BLaER1 (cell line): Measurements from ENCODE around the gene SNRPD2.
A peak's percentile ranks its signal among the peaks of the same experiment; 100 is the strongest.

ENCODE experiments used
- H3K27ac ChIP-seq: shearing (Covaris generic); formaldehyde crosslinking; 2 replicates; pipeline ENCODE4 v1.8.1; 2022
- H3K27me3 ChIP-seq: shearing (Covaris generic); formaldehyde crosslinking; 2 replicates; pipeline ENCODE4 v1.8.1; 2022
- H3K36me3 ChIP-seq: shearing (Covaris generic); formaldehyde crosslinking; 2 replicates; pipeline ENCODE4 v1.8.1; 2022
- H3K4me1 ChIP-seq: shearing (Covaris generic); formaldehyde crosslinking; 2 replicates; pipeline ENCODE4 v1.8.1; 2022
- H3K4me2 ChIP-seq: shearing (Covaris generic); formaldehyde crosslinking; 2 replicates; pipeline ENCODE4 v1.8.1; 2022
- H3K4me3 ChIP-seq: shearing (Covaris generic); formaldehyde crosslinking; 2 replicates; pipeline ENCODE4 v1.8.1; 2022
- H3K9ac ChIP-seq: shearing (Covaris generic); formaldehyde crosslinking; 2 replicates; pipeline ENCODE4 v1.8.1; 2022
- H3K9me3 ChIP-seq: shearing (Covaris generic); formaldehyde crosslinking; 2 replicates; pipeline ENCODE4 v1.8.1; 2022
- H4K20me1 ChIP-seq: shearing (Covaris generic); formaldehyde crosslinking; 2 replicates; pipeline ENCODE4 v1.8.1; 2022
- Cebpa-rat ChIP-seq: shearing (Covaris generic); IDR thresholded peaks from 2 replicates; pipeline ENCODE4 v1.8.1; 2022

Gene SNRPD2

GRCh38 chr19:45717131-45717982 is 25.6 kb upstream of the SNRPD2 start:
- H3K27me3 ChIP-seq, result no peaks in the 10 kb centered on the region
- H3K9me3 ChIP-seq, result no peaks in the 10 kb centered on the region
- TF ChIP-seq Cebpa-rat, result no peak
- peak overlapping the region; percentile 90 for H3K9ac ChIP-seq
- peaks cover 30% of the 10 kb centered on the region for H3K4me1 ChIP-seq
- peaks cover 26% of the 10 kb centered on the region for H4K20me1 ChIP-seq
- H3K4me3 ChIP-seq, result peak overlapping the region; percentile 82
- H3K27ac ChIP-seq, result peak overlapping the region; percentile 86
- peaks cover 48% of the 10 kb centered on the region for H3K36me3 ChIP-seq
- H3K4me2 ChIP-seq, result peak overlapping the region; percentile 95

DNA sequence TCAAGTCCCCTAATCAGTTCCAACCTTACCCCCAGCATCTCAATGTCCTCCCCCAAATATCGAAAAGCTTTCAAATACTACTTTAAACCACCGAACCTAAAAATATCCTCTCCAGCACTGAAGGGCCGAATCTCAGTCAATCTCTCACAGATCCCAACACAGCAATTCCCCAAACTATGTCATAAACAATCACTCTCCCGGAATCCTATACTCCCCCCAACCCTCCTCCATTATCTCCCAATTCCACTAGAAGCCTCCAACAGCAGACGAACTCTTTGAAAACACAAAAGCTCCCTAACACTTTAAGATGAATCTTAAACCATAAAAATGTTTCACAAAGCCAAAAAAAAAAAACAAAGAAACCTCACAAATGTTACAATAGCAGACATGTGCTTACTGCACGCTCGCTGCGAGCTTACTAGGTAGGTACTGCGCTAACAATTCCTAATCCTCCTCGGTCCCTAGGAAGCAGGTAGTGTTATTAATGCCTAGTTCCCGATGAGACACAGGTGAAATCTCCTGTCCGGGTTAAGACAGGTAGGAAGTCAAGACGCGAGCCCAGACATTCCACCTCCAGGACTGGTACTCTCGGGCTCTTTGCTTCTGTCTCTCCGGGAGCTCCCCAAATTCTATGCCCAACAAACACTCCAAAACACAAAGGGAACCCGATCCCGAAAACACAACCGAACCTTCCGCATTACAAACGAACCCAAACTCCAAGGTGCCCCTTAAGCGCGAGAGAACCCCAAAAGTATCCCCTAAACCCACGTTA is 24.8 kb upstream of the SNRPD2 start:
- no peak for TF ChIP-seq Cebpa-rat
- peak overlapping the region; percentile 82 for H3K4me3 ChIP-seq
- peaks cover 30% of the 10 kb centered on the region for H3K4me1 ChIP-seq
- H3K4me2 ChIP-seq, result peak overlapping the region; percentile 95
- peak overlapping the region; percentile 90 for H3K9ac ChIP-seq
- peaks cover 34% of the 10 kb centered on the region for H4K20me1 ChIP-seq
- H3K27ac ChIP-seq, result peak overlapping the region; percentile 86
- no peaks in the 10 kb centered on the region for H3K9me3 ChIP-seq
- H3K27me3 ChIP-seq, result no peaks in the 10 kb centered on the region
- peaks cover 48% of the 10 kb centered on the region for H3K36me3 ChIP-seq

DNA sequence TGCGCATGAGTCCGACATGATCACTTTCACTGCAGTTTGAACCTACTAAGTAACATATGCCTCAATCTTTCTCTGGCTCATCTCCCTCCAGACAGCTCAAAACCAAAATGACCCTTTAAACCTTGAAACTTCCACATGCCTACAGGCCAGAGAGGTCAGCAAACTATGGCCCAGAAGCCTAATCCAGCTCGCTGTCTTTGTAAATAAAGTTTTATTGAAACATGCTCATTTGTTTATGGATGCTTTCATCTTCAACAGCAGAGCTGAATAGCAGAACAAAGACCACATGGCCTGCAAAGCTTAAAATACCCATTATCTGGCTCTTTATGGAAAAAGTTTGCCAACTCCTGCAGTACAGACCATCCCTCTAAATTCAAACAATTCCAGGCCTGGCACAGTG is 23.4 kb upstream of the SNRPD2 start:
- Histone ChIP-seq H3K9me3 (no peaks in the 10 kb centered on the region), H3K9ac (no peak overlapping the region), H3K36me3 (peaks cover 49% of the 10 kb centered on the region), H3K27ac (no peak overlapping the region), H3K27me3 (no peaks in the 10 kb centered on the region), H3K4me3 (no peak overlapping the region), H3K4me2 (peak overlapping the region; percentile 95; the same call in 1 of the 2 replicates), H3K4me1 (peaks cover 30% of the 10 kb centered on the region), H4K20me1 (peaks cover 44% of the 10 kb centered on the region)
- no peak for TF ChIP-seq Cebpa-rat

DNA sequence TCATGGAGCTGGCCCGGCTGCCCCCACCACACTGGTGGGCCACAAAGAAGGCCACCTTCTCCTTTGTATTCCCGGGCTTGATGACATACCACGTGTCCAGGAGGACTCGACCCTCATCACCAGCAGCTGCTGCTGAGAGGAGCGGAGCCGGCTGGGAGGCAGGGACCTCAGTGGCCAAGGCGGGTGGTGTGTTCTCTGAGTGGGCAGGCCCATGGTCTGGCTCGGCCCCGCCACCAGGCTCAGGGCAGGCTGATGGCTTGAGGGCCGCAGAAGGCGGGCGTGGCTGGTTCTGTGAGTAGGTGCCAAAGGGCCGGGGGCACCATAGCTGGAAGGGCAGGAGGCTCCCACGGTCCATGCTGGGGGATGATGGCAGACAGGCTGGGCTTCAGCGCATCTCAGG is 21.4 kb upstream of the SNRPD2 start:
- no peak overlapping the region for H3K27ac ChIP-seq
- no peak overlapping the region for H3K4me3 ChIP-seq
- H3K9me3 ChIP-seq, result no peaks in the 10 kb centered on the region
- H3K9ac ChIP-seq, result no peak overlapping the region
- TF ChIP-seq Cebpa-rat, result no peak
- peaks cover 49% of the 10 kb centered on the region for H3K36me3 ChIP-seq
- H4K20me1 ChIP-seq, result peaks cover 44% of the 10 kb centered on the region
- no peaks in the 10 kb centered on the region for H3K27me3 ChIP-seq
- H3K4me1 ChIP-seq, result peaks cover 24% of the 10 kb centered on the region
- no peak overlapping the region for H3K4me2 ChIP-seq

- Histone ChIP-seq H3K4me1 (peaks cover 23% of the 10 kb centered on the region), H3K27ac (no peak overlapping the region), H3K9me3 (no peaks in the 10 kb centered on the region), H3K9ac (no peak overlapping the region), H4K20me1 (peaks cover 44% of the 10 kb centered on the region), H3K36me3 (peaks cover 50% of the 10 kb centered on the region), H3K4me2 (no peak overlapping the region), H3K4me3 (no peak overlapping the region), H3K27me3 (no peaks in the 10 kb centered on the region)
- TF ChIP-seq Cebpa-rat, result no peak
Observed at GRCh38 chr19:45712699-45713067, 20.9 kb upstream of the SNRPD2 start.

DNA sequence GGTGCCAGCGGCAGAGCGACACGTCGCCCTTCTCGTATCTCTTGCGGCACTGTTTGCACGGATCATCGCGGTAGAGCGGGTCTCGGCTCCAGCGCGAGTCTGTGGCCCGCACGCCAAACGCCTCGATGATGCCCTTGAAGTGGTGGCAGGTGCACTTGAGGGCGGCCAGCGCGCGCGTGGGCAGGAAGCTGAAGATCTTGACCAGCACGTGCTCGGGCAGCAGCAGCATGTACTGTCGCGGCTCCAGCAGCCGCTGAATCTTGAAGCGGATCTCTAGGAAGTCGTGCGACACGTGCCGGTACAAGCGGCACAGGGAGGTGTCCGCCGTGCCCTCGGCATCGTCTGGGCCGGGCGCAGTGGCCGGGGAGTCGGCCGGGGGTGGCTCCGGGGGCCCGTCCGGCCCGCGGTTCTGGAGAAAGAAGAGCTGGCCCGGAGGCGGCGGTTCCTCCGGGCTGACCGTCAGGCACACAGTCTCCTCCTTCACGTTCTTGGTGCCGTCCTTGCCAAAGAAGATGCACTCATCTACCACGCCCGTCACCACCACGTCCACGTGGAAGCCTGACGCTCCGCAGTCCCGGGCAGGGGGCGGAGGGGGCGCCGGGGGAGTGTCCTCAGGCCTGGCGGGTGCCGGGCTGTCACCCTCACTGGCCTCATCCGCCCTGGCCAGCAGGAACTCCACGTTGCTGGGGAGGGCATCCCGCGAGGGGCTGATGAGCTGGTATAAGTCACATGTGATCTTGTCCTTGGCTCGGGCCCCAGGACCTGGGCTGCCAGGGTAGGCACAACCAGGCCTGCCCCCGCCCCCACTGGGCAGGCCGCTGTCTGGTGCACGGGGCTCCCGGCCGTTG is 20.3 kb upstream of the SNRPD2 start:
- peaks cover 44% of the 10 kb centered on the region for H4K20me1 ChIP-seq
- TF ChIP-seq Cebpa-rat, result no peak

DNA sequence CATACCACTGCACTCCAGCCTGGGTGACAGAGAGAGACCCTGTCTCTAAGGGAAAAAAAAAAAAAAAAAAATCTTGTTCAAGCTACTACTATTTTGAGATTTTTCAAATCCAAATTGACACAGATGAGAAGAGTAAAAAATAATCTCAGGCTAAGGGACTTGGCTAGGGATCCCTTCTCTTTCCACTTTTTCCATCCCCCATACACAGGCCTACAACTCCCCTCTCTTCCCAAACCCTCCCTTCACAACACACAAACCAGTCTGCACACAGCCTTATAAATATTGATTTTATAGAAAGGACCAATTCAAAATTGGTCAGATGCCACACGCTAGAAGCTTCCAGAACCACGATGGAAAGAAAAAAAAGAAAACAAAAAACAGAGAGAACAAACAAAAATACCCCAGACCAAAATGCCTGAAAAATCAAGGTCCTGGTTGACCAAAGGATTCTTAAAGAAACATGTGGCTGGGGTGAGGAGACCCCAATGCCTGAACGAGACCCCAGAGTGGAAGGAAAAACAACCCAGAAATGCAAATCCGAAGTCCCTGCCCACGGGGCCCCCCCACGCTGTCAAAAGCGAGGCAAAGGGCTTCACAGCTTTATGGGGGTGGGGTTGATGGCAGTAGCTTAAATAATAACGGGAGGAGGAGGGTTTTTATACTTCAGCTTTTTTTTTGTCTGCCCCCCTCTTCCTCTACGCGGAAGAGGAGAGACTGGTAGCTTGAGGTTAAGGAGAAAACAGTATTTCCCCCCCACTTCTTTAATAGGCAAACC is 18.8 kb upstream of the SNRPD2 start:
- Histone ChIP-seq H4K20me1 (peaks cover 44% of the 10 kb centered on the region), H3K36me3 (peaks cover 50% of the 10 kb centered on the region), H3K4me3 (no peak overlapping the region), H3K4me2 (no peak overlapping the region), H3K9me3 (no peaks in the 10 kb centered on the region), H3K4me1 (peaks cover 32% of the 10 kb centered on the region), H3K27ac (no peak overlapping the region), H3K9ac (no peak overlapping the region), H3K27me3 (no peaks in the 10 kb centered on the region)
- TF ChIP-seq Cebpa-rat, result no peak

More for the DNA sequence above, 20.3 kb upstream of the SNRPD2 start:
- no peak overlapping the region for H3K27ac ChIP-seq
- no peak overlapping the region for H3K9ac ChIP-seq
- H3K9me3 ChIP-seq, result no peaks in the 10 kb centered on the region
- no peaks in the 10 kb centered on the region for H3K27me3 ChIP-seq
- H3K36me3 ChIP-seq, result peaks cover 50% of the 10 kb centered on the region
- H3K4me1 ChIP-seq, result peaks cover 29% of the 10 kb centered on the region
- H3K4me2 ChIP-seq, result no peak overlapping the region
- H3K4me3 ChIP-seq, result no peak overlapping the region

DNA sequence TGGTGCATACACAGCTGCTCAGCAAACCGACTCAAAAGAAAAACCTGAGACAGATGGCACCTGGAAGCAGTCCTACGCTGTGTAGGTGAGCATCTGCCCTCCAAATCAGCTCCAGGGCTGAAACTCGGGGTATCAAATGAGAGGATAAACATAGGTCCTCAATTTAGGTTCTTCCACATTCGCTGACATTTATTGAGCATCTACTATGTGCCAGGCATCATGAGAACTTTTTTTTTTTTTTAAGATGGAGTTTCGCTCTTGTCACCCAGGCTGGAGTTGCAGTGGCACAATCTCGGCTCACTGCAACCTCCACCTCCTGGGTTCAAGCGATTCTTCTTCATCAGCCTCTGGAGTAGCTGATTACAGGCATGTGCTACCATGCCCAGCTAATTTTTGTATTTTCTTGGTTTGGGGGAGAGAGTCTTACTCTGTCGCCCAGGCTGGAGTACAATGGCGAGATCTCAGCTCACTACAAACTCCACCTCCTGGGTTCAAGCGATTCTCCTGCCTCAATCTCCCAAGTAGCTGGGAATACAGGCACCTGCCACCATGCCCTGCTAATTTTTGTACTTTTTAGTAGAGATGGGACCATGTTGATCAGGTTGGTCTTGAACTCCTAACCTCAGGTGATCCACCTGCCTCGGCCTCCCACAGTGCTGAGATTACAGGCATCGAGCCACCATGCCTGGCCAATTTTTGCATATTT is 14.1 kb upstream of the SNRPD2 start:
- Histone ChIP-seq H3K27ac (no peak overlapping the region), H3K9me3 (no peaks in the 10 kb centered on the region), H3K36me3 (peaks cover 55% of the 10 kb centered on the region), H3K4me2 (peak overlapping the region; percentile 66; the same call in 1 of the 2 replicates), H3K27me3 (no peaks in the 10 kb centered on the region), H4K20me1 (peaks cover 4% of the 10 kb centered on the region), H3K4me3 (no peak overlapping the region), H3K9ac (no peak overlapping the region), H3K4me1 (peaks cover 23% of the 10 kb centered on the region)
- no peak for TF ChIP-seq Cebpa-rat
